GM12878 (cell line): ENCODE results near the gene CCBE1. TPM values are rescaled to one million over a fixed set of nuclear protein-coding genes. Genes with fewer than 3 reads are reported as not detected.

Source experiments
- ATAC-seq: fragments of 200-7000 bp; cut with Tn5 transposase; 3 replicates; pipeline ENCODE4 v1.9.1; 2020; ENCODE audit warnings: mild to moderate bottlenecking, moderate library complexity
- BruUV-seq: library from RNA; stranded (reverse); fragments of 400-500 nt; replicated peaks from 2 replicates; lab custom pipeline; 2021; lab: Mats Ljungman, UMichigan
- CTCF ChIA-PET: fragments of 300-600 bp; sonication (Branson Sonifier 250); formaldehyde crosslinking; extraction: SDS; loops from one replicate; lab custom pipeline; 2021; ENCODE audit warnings: inconsistent platforms; lab: Yijun Ruan, JAX
- POLR2A ChIA-PET: fragments of 350-600 bp; formaldehyde crosslinking; extraction: SDS; loops from one replicate; lab custom pipeline; 2021; ENCODE audit warnings: inconsistent platforms; lab: Charles Lee
- RAD21 ChIA-PET: fragments of 300-600 bp; sonication (Branson Sonifier 250); formaldehyde crosslinking; loops from one replicate; lab custom pipeline; 2023; ENCODE audit warnings: antibody characterized with exemption; ENCODE audit not compliant: unreplicated experiment; lab: Charles Lee
- SMC1A ChIA-PET: fragments of 300-600 bp; sonication (Branson Sonifier 250); formaldehyde crosslinking; loops from one replicate; lab custom pipeline; 2023; ENCODE audit not compliant: unreplicated experiment, uncharacterized antibody; lab: Charles Lee
- DNase-seq: peaks from one replicate; pipeline ENCODE4 v3.0.0-alpha.2; 2011; ENCODE audit warnings: low read depth, low spot score
- FAIRE-seq: peaks from 3 replicates; lab custom pipeline; 2011; peaks lifted over from hg19 to GRCh38; lab: Jason Lieb, UNC
- H2AFZ ChIP-seq: 2 replicates; pipeline ENCODE4 v1.6.0; 2011; ENCODE audit warnings: low read depth, low read length, control low read depth; ENCODE audit not compliant: control insufficient read depth
- H3K27ac ChIP-seq: 2 replicates; pipeline ENCODE4 v1.5.1; 2011; ENCODE audit warnings: control low read depth; ENCODE audit not compliant: control insufficient read depth, insufficient read depth
- H3K27me3 ChIP-seq, 2 experiments: replicated peaks in 1 of 2; 2 replicates each; pipeline versions ENCODE4 v1.6.0 to v1.6.1; 2011; ENCODE audit warnings: low read length in 1 of 2; ENCODE audit not compliant: control insufficient read depth in 2 of 2, insufficient read depth in 2 of 2
- H3K36me3 ChIP-seq, 2 experiments: 2 replicates each; pipeline ENCODE4 v1.5.1; 2011; ENCODE audit warnings: low read length in 1 of 2; ENCODE audit not compliant: control insufficient read depth in 2 of 2, insufficient read depth in 2 of 2
- H3K4me1 ChIP-seq: 2 replicates; pipeline ENCODE4 v1.6.1; 2011; ENCODE audit warnings: mild to moderate bottlenecking, low read length, moderate library complexity, mixed read lengths; ENCODE audit not compliant: control insufficient read depth, insufficient read depth
- H3K4me2 ChIP-seq: 2 replicates; pipeline ENCODE4 v1.6.0; 2011; ENCODE audit warnings: control low read depth; ENCODE audit not compliant: control insufficient read depth, insufficient read depth
- H3K4me3 ChIP-seq: fragments of 200-600 bp; sonication (generic); 2 replicates; pipeline ENCODE4 v1.5.1; 2016
- H3K79me2 ChIP-seq: 2 replicates; pipeline ENCODE4 v1.6.0; 2011; ENCODE audit warnings: low read length; ENCODE audit not compliant: control insufficient read depth, insufficient read depth
- H3K9ac ChIP-seq: 2 replicates; pipeline ENCODE4 v1.8.0; 2011; ENCODE audit warnings: low read length, control low read depth, mixed read lengths; ENCODE audit not compliant: control insufficient read depth, insufficient read depth
- H3K9me3 ChIP-seq: replicated peaks from 3 replicates; pipeline ENCODE4 v1.5.1; 2011; ENCODE audit warnings: mild to moderate bottlenecking, low read length; ENCODE audit not compliant: control insufficient read depth, insufficient read depth
- H4K20me1 ChIP-seq: 2 replicates; pipeline ENCODE4 v1.6.0; 2011; ENCODE audit not compliant: control insufficient read depth, insufficient read depth
- BCL11A ChIP-seq: IDR thresholded peaks from 2 replicates; pipeline ENCODE4 v1.6.1; 2011; ENCODE audit warnings: low read depth, low read length
- CEBPB ChIP-seq, 2 experiments: fragments of 150-350 bp in 1 of 2; IDR thresholded peaks; 2 replicates each; pipeline ENCODE4 v1.6.1; 2012 to 2014; ENCODE audit warnings: low read depth in 2 of 2, low read length in 2 of 2, borderline replicate concordance in 1 of 2, inconsistent platforms in 1 of 2
- DPF2 ChIP-seq: fragments of 450-650 bp; IDR thresholded peaks from 2 replicates; pipeline ENCODE4 v1.6.1; 2017; ENCODE audit warnings: mild to moderate bottlenecking
- HDAC2 ChIP-seq: fragments of 200-600 bp; sonication (generic); IDR thresholded peaks from 2 replicates; pipeline ENCODE4 v1.6.1; 2017
- MYC ChIP-seq: IDR thresholded peaks from 2 replicates; pipeline ENCODE4 v1.6.1; 2011; ENCODE audit warnings: mild to moderate bottlenecking, low read length, moderate library complexity, inconsistent platforms; ENCODE audit not compliant: insufficient read depth, insufficient replicate concordance, insufficient read length, severe bottlenecking
- NBN ChIP-seq: fragments of 450-650 bp; IDR thresholded peaks from 2 replicates; pipeline ENCODE4 v1.6.1; 2016
- PBX3 ChIP-seq: IDR thresholded peaks from 2 replicates; pipeline ENCODE4 v1.6.1; 2011; ENCODE audit warnings: mild to moderate bottlenecking, low read depth, low read length, moderate library complexity; ENCODE audit not compliant: insufficient replicate concordance
- RFX5 ChIP-seq: IDR thresholded peaks from 2 replicates; pipeline ENCODE4 v1.6.1; 2011; ENCODE audit warnings: low read depth, low read length, improper control_type of control experiment
- STAT1 ChIP-seq: fragments of 450-650 bp; conservative IDR thresholded peaks from 2 replicates; pipeline ENCODE4 v1.6.1; 2014; ENCODE audit warnings: antibody characterized with exemption, mild to moderate bottlenecking
- SUZ12 ChIP-seq: fragments of 200-600 bp; sonication (generic); IDR thresholded peaks from one replicate; pipeline ENCODE4 v1.6.1; 2018; ENCODE audit warnings: antibody characterized with exemption, mild to moderate bottlenecking; ENCODE audit not compliant: unreplicated experiment
- ZBTB33 ChIP-seq: fragments of 450-650 bp; IDR thresholded peaks from 2 replicates; pipeline ENCODE4 v1.6.1; 2017; ENCODE audit warnings: mild to moderate bottlenecking
- ZBTB4 ChIP-seq: fragments of 450-650 bp; formaldehyde crosslinking; IDR thresholded peaks from 2 replicates; pipeline ENCODE4 v1.4.0; 2022; ENCODE audit warnings: mild to moderate bottlenecking, moderate library complexity
- WGBS: methylation state at CpG from one replicate; pipeline ENCODE4 v1.1.6; 2016; ENCODE audit warnings: low lambda C conversion rate; ENCODE audit not compliant: insufficient replicate concordance, insufficient coverage; ENCODE audit errors: missing lambda C conversion rate; 5-methylcytosine and 5-hydroxymethylcytosine counted together
- in situ Hi-C: fragments of 300-500 bp; cut with MboI; formaldehyde crosslinking; loops from 9 replicates; pipeline ENCODE4 v1.14.3; 2018; ENCODE audit warnings: mixed read lengths
- intact Hi-C: fragments of 100-400 bp; cut with micrococcal nuclease; formaldehyde crosslinking; loops from one replicate; pipeline ENCODE4 v1.14.2; 2022; ENCODE audit not compliant: unreplicated experiment
- polyA plus RNA-seq, 11 experiments: library from polyadenylated mRNA; depleted of rRNA in 4 of 11; unstranded in 6 of 11; stranded (reverse) in 5 of 11; fragments of >200 nt; fragmentation: Nextera tagmentation in 4 of 11; fragmentation: Illumina TruSeq in 1 of 11; extraction: Ambion mirVana in 4 of 11; extraction: Trizol in 1 of 11; gene quantifications; 1 replicate in 1 of 11; 2 replicates in 10 of 11; pipeline versions ENCODE4 v1.2.1 to v1.2.3, GENCODE V29; 2011 to 2016; ENCODE audit warnings: inconsistent platforms in 2 of 11, missing spikeins in 2 of 11, low read depth in 1 of 11
- total RNA-seq, 4 experiments: library from RNA; depleted of rRNA in 3 of 4; stranded (reverse); fragments of >200 nt in 3 of 4; fragmentation: Illumina TruSeq in 1 of 4; extraction: Trizol in 1 of 4; gene quantifications; 2 replicates each; pipeline versions ENCODE4 v1.2.1 to v1.2.3, GENCODE V29; 2013 to 2021

CCBE1 gene
- total and polyA plus RNA-seq, 10 of the 15 experiments (the other 5 are each of a cell fraction or from before 2014, with no cell fraction given) = 0.03 to 0.49 (median 0.04) TPM; not detected in 7

GRCh38 chr18:59426855-59427254 is 270.4 kb downstream of the CCBE1 start (continued):
- no peak for TF ChIP-seq ZBTB33
- no peak for TF ChIP-seq RFX5
- TF ChIP-seq BCL11A = no peak
- TF ChIP-seq NBN = no peak
- TF ChIP-seq STAT1 = no peak
- TF ChIP-seq ZBTB4 (CRISPR knock-in tag) = no peak
- no peak for TF ChIP-seq MYC

- H3K9me3 ChIP-seq = no peaks in the 10 kb centered on the region
- no peaks in the 10 kb centered on the region for H3K36me3 ChIP-seq
- ChIA-PET CTCF (interaction anchor here (1.2 kb wide), 1 partner anchor 21 kb away, joined by 4 read pairs; no protein-coding TSS in a partner anchor), SMC1A (no interaction called here), RAD21 (no interaction called here), POLR2A (no interaction called here)
- no peak overlapping the region for H2AFZ ChIP-seq
- intact Hi-C loops (no loop called here), in situ Hi-C loops (no loop called here)
- no peaks in the 10 kb centered on the region for H3K4me1 ChIP-seq
- BruUV-seq = no TSS peak
- no peak overlapping the region for H3K4me3 ChIP-seq
- no peaks in the 10 kb centered on the region for H3K79me2 ChIP-seq
- H3K27ac ChIP-seq = no peak overlapping the region
- H3K27me3 ChIP-seq = peaks cover 0 to 2% of the 10 kb centered on the region in 2 experiments; a peak in 3 of 4 replicates
- ATAC-seq = no peak
- H3K4me2 ChIP-seq = no peak overlapping the region
- no peak for DNase-seq
- H3K9ac ChIP-seq = no peak overlapping the region
- H4K20me1 ChIP-seq = no peaks in the 10 kb centered on the region
- 0% methylated on average over 2 of the region's 2 CpGs for WGBS
- no peak for FAIRE-seq
- TF ChIP-seq DPF2 (no peak), SUZ12 (no peak), HDAC2 (no peak), CEBPB (IDR thresholded peaks at IDR 0.05; ENCODE audit: borderline replicate concordance in 1 of 2, low read depth in 2 of 2, low read length in 2 of 2) (no peak), PBX3 (no peak)
Measured at GRCh38 chr18:59423259-59423658, 274.0 kb downstream of the CCBE1 start.
